Measurements from ENCODE around the gene LRRC31.

LRRC31 gene

DNA sequence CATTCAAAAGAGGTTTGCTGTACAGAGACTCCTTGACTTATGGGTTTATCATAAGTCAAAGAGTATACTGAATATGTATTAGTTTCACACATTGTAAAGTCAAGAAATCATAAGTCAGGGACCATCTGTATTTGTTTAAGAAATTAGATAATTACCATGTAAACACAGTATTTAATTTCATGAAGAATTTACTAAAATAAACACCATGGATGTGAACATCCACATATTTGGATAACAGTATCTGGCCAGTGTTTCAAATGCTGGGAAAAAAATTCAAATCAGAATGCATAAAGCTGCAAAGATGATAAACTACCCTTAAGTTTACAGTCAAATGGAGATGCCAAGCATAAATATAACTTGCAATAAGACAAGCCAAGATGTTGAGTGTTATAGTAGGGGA lies 79.5 kb downstream of the LRRC31 start:
- Histone ChIP-seq H3K4me2 (ENCODE audit: low read length) (no peak overlapping the region), H4K20me1 (ENCODE audit: control insufficient read depth, insufficient read depth, low read depth, low read length) (no peaks in the 10 kb centered on the region), H3K36me3 (ENCODE audit: control insufficient read depth, low read length) (peaks cover 74% of the 10 kb centered on the region), H3K4me1 (ENCODE audit: control insufficient read depth, low read length) (0 out of 2 replicates have a peak, but pooled peaks cover 4% of the 10 kb centered on the region), H3F3A (ENCODE audit: control insufficient read depth, insufficient read depth) (peaks cover 11% of the 10 kb centered on the region), H3K27ac (ENCODE audit: low read depth, low read length) (no peak overlapping the region), H3K9me3 (ENCODE audit: control insufficient read depth, insufficient read depth, low read length) (no peaks in the 10 kb centered on the region), H3K27me3 (ENCODE audit: control insufficient read depth, low read length) (no peaks in the 10 kb centered on the region), H3K4me3 (ENCODE audit: low read length) (no peak overlapping the region), H3K9me2 (replicated peaks; ENCODE audit: control insufficient read depth, low read length) (no peaks in the 10 kb centered on the region), H3K79me2 (ENCODE audit: control insufficient read depth, low read length) (no peaks in the 10 kb centered on the region)
- TF ChIP-seq, protein P1, sequence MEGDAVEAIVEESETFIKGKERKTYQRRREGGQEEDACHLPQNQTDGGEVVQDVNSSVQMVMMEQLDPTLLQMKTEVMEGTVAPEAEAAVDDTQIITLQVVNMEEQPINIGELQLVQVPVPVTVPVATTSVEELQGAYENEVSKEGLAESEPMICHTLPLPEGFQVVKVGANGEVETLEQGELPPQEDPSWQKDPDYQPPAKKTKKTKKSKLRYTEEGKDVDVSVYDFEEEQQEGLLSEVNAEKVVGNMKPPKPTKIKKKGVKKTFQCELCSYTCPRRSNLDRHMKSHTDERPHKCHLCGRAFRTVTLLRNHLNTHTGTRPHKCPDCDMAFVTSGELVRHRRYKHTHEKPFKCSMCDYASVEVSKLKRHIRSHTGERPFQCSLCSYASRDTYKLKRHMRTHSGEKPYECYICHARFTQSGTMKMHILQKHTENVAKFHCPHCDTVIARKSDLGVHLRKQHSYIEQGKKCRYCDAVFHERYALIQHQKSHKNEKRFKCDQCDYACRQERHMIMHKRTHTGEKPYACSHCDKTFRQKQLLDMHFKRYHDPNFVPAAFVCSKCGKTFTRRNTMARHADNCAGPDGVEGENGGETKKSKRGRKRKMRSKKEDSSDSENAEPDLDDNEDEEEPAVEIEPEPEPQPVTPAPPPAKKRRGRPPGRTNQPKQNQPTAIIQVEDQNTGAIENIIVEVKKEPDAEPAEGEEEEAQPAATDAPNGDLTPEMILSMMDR (IDR thresholded peaks at IDR 0.05; ENCODE audit: low read depth, low read length, poor library complexity, severe bottlenecking) = no peak
- no peak for TF ChIP-seq EZH2phosphoT487 (IDR thresholded peaks at IDR 0.05; ENCODE audit: borderline replicate concordance, low read length)

All from DOHH2 (cell line).